Measurements from ENCODE around the gene OAS3. TPM values are rescaled to one million over a fixed set of nuclear protein-coding genes. Genes with fewer than 3 reads are reported as not detected.

Gene OAS3
- polyA plus RNA-seq, 1 of the 3 experiments (the other 2 are of a cell fraction) = 3.0 TPM

GRCh38 chr12:112927475-112927874, 10.8 kb upstream of the OAS3 start:
- H3K4me1 ChIP-seq (ENCODE audit: control insufficient read depth in 1 of 2, insufficient read depth in 2 of 2, low read depth in 1 of 2, low read length in 1 of 2) = no peaks in the 10 kb centered on the region; a peak in 1 of 4 replicates
- H3K9ac ChIP-seq = no peak overlapping the region
- DNase-seq = no peak
- no peak overlapping the region for H3K4me2 ChIP-seq
- no peak overlapping the region for H2AFZ ChIP-seq (ENCODE audit: low read depth)
- WGBS (ENCODE audit: low lambda C conversion rate) = 33% methylated on average over 3 of the region's 3 CpGs
- H3K79me2 ChIP-seq (ENCODE audit: insufficient read depth) = no peaks in the 10 kb centered on the region
- no peaks in the 10 kb centered on the region for H3K27me3 ChIP-seq (ENCODE audit: insufficient read depth)
- no peaks in the 10 kb centered on the region for H3K9me2 ChIP-seq
- H3K4me3 ChIP-seq (ENCODE audit: low read depth in 2 of 2, low read length in 1 of 2) = no peak overlapping the region
- H4K20me1 ChIP-seq (ENCODE audit: insufficient read depth) = no peaks in the 10 kb centered on the region
- ChIA-PET CTCF (no interaction called here), POLR2A (no interaction called here)
- no peaks in the 10 kb centered on the region for H3F3A ChIP-seq (replicated peaks; ENCODE audit: insufficient read depth)
- no peaks in the 10 kb centered on the region for H3K36me3 ChIP-seq (replicated peaks in 1 of 2; ENCODE audit: control insufficient read depth in 1 of 2, insufficient read depth in 2 of 2, low read length in 1 of 2)
- TF ChIP-seq SMC3 (IDR thresholded peaks at IDR 0.05; ENCODE audit: low read depth, low read length) (no peak), EZH2phosphoT487 (IDR thresholded peaks at IDR 0.05; ENCODE audit: borderline replicate concordance, low read depth) (no peak), ZBTB33 (IDR thresholded peaks at IDR 0.05; ENCODE audit: borderline replicate concordance, low read depth) (no peak), GABPA (IDR thresholded peaks at IDR 0.05; ENCODE audit: low read depth) (no peak), FOSL2 (IDR thresholded peaks at IDR 0.05; ENCODE audit: borderline replicate concordance, low read depth) (no peak), JUND (IDR thresholded peaks at IDR 0.05) (no peak), TEAD4 (IDR thresholded peaks at IDR 0.05; ENCODE audit: borderline replicate concordance, insufficient read depth) (no peak), MEF2A (IDR thresholded peaks at IDR 0.05; ENCODE audit: borderline replicate concordance, low read depth) (no peak), ELF1 (IDR thresholded peaks at IDR 0.05) (no peak), TCF12 (IDR thresholded peaks at IDR 0.05) (no peak), MXI1 (IDR thresholded peaks at IDR 0.05; ENCODE audit: low read depth, low read length) (no peak), RCOR1 (IDR thresholded peaks at IDR 0.05; ENCODE audit: low read length) (no peak), CTCF (IDR thresholded peaks at IDR 0.05) (no peak), YY1 (IDR thresholded peaks at IDR 0.05; ENCODE audit: low read depth) (no peak)
- TF ChIP-seq, protein P1, sequence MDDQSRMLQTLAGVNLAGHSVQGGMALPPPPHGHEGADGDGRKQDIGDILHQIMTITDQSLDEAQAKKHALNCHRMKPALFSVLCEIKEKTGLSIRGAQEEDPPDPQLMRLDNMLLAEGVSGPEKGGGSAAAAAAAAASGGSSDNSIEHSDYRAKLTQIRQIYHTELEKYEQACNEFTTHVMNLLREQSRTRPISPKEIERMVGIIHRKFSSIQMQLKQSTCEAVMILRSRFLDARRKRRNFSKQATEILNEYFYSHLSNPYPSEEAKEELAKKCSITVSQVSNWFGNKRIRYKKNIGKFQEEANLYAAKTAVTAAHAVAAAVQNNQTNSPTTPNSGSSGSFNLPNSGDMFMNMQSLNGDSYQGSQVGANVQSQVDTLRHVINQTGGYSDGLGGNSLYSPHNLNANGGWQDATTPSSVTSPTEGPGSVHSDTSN (IDR thresholded peaks at IDR 0.05) = no peak
- TF ChIP-seq, protein P2, sequence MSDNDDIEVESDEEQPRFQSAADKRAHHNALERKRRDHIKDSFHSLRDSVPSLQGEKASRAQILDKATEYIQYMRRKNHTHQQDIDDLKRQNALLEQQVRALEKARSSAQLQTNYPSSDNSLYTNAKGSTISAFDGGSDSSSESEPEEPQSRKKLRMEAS (IDR thresholded peaks at IDR 0.05; ENCODE audit: low read depth) = no peak
- no peak overlapping the region for H3K27ac ChIP-seq (ENCODE audit: low read depth in 2 of 2, low read length in 1 of 2)
- H3K9me3 ChIP-seq = no peaks in the 10 kb centered on the region
